Neural cell (in vitro differentiated cells): ENCODE data around the gene MEAK7. TPM values are rescaled to one million over a fixed set of nuclear protein-coding genes. Genes with fewer than 3 reads are reported as not detected.
A peak's percentile ranks its signal among the peaks of the same experiment; 100 is the strongest.

Source experiments
- H2AFZ ChIP-seq: fragments of 200-600, 300-800 bp; sonication (generic), shearing (Covaris generic); 2 replicates; pipeline ENCODE4 v1.6.0; 2014; ENCODE audit warnings: low read depth, mild to moderate bottlenecking, antibody characterized with exemption, low read length, moderate library complexity
- H3F3A ChIP-seq: fragments of 200-600 bp; shearing (Covaris generic); 2 replicates; pipeline ENCODE4 v1.6.1; 2016; ENCODE audit warnings: mild to moderate bottlenecking, moderate library complexity, mixed read lengths, antibody characterized with exemption, low read length; ENCODE audit not compliant: insufficient read depth, poor library complexity, severe bottlenecking
- H3K27ac ChIP-seq: fragments of 200-600, 300-800 bp; sonication (generic), shearing (Covaris generic); 2 replicates; pipeline ENCODE4 v1.5.1; 2014; ENCODE audit warnings: mild to moderate bottlenecking, low read length, moderate library complexity
- H3K27me3 ChIP-seq: fragments of 300-800, 200-600 bp; sonication (generic), shearing (Covaris generic); 2 replicates; pipeline ENCODE4 v1.6.0; 2014; ENCODE audit warnings: mild to moderate bottlenecking, low read depth, low read length, moderate library complexity; ENCODE audit not compliant: insufficient read depth
- H3K36me3 ChIP-seq: fragments of 300-800, 200-600 bp; sonication (generic), shearing (Covaris generic); 2 replicates; pipeline ENCODE4 v1.5.1; 2014; ENCODE audit warnings: mild to moderate bottlenecking, antibody characterized with exemption, low read length, moderate library complexity; ENCODE audit not compliant: insufficient read depth
- H3K4me2 ChIP-seq: fragments of 300-800, 200-600 bp; sonication (generic), shearing (Covaris generic); 2 replicates; pipeline ENCODE4 v1.6.0; 2014; ENCODE audit warnings: mild to moderate bottlenecking, low read length
- H3K4me3 ChIP-seq: fragments of 300-800, 200-600 bp; sonication (generic), shearing (Covaris generic); 2 replicates; pipeline ENCODE4 v1.5.1; 2014; ENCODE audit warnings: mild to moderate bottlenecking, low read length, moderate library complexity
- H3K79me2 ChIP-seq: fragments of 200-600 bp; shearing (Covaris generic); replicated peaks from 2 replicates; pipeline ENCODE4 v1.6.0; 2014; ENCODE audit warnings: mild to moderate bottlenecking, low read length, moderate library complexity; ENCODE audit not compliant: insufficient read depth
- H3K9ac ChIP-seq: fragments of 300-800, 200-600 bp; sonication (generic), shearing (Covaris generic); 2 replicates; pipeline ENCODE4 v1.6.1; 2016; ENCODE audit warnings: mild to moderate bottlenecking, low read length, mixed read lengths
- H3K9me2 ChIP-seq: fragments of 200-600 bp; shearing (Covaris generic); 2 replicates; pipeline ENCODE4 v1.6.1; 2016; ENCODE audit warnings: mild to moderate bottlenecking, low read length, mixed read lengths; ENCODE audit not compliant: insufficient read depth
- H3K9me3 ChIP-seq: fragments of 200-600, 300-800 bp; sonication (generic), shearing (Covaris generic); 2 replicates; pipeline ENCODE4 v1.6.1; 2016; ENCODE audit warnings: mild to moderate bottlenecking, mixed run types, low read length, moderate library complexity, mixed read lengths
- H4K20me1 ChIP-seq: fragments of 200-600 bp; shearing (Covaris generic); 2 replicates; pipeline ENCODE4 v1.6.1; 2016; ENCODE audit warnings: mild to moderate bottlenecking, mixed run types; ENCODE audit not compliant: insufficient read depth
- CTCF ChIP-seq: fragments of 450-650 bp; IDR thresholded peaks from 2 replicates; pipeline ENCODE4 v1.5.1; 2014; ENCODE audit warnings: antibody characterized with exemption, mild to moderate bottlenecking, moderate library complexity; ENCODE audit not compliant: poor library complexity, severe bottlenecking
- EP300 ChIP-seq: fragments of 450-650 bp; conservative IDR thresholded peaks from 2 replicates; pipeline ENCODE4 v1.6.1; 2014; ENCODE audit warnings: antibody characterized with exemption, mild to moderate bottlenecking, moderate library complexity; ENCODE audit not compliant: poor library complexity, severe bottlenecking
- EZH2 ChIP-seq: fragments of 200-600, 300-800 bp; shearing (Covaris generic), sonication (generic); IDR thresholded peaks from 2 replicates; pipeline ENCODE4 v1.6.1; 2014; ENCODE audit warnings: antibody characterized with exemption, low read length, borderline replicate concordance, mild to moderate bottlenecking; ENCODE audit not compliant: insufficient read depth, poor library complexity, severe bottlenecking
- MXI1 ChIP-seq: fragments of 450-650 bp; conservative IDR thresholded peaks from 2 replicates; pipeline ENCODE4 v1.6.1; 2014; ENCODE audit warnings: antibody characterized with exemption, mild to moderate bottlenecking; ENCODE audit not compliant: poor library complexity, severe bottlenecking
- POLR2AphosphoS5 ChIP-seq: IDR thresholded peaks from 2 replicates; pipeline ENCODE4 v1.6.1; 2012
- RAD21 ChIP-seq: fragments of 450-650 bp; conservative IDR thresholded peaks from 2 replicates; pipeline ENCODE4 v1.6.1; 2014; ENCODE audit warnings: antibody characterized with exemption, mild to moderate bottlenecking, moderate library complexity
- REST ChIP-seq: IDR thresholded peaks from 2 replicates; pipeline ENCODE4 v1.6.1; 2012; ENCODE audit warnings: borderline replicate concordance
- SMC3 ChIP-seq: fragments of 450-650 bp; conservative IDR thresholded peaks from 2 replicates; pipeline ENCODE4 v1.6.1; 2014; ENCODE audit warnings: antibody characterized with exemption, mild to moderate bottlenecking, moderate library complexity; ENCODE audit not compliant: poor library complexity
- TAF1 ChIP-seq: IDR thresholded peaks from 2 replicates; pipeline ENCODE4 v1.6.1; 2012; ENCODE audit warnings: low read depth
- polyA plus RNA-seq: library from polyadenylated mRNA; depleted of rRNA; stranded (reverse); fragments of >200 nt; gene quantifications from 2 replicates; pipeline ENCODE4 v1.2.3, GENCODE V29; 2014

The MEAK7 gene
- polyA plus RNA-seq, 1 donor from 2014 or later, result 12.4 TPM

GRCh38 chr16:84505249-84506187 lies 1.1 kb upstream of the MEAK7 start:
- H3K4me3 ChIP-seq, result peak overlapping the region; percentile 98
- H3K36me3 ChIP-seq, result no peaks in the 10 kb centered on the region
- no peaks in the 10 kb centered on the region for H3K27me3 ChIP-seq
- H3K4me2 ChIP-seq, result peak overlapping the region; percentile 50
- H3F3A ChIP-seq, result no peaks in the 10 kb centered on the region
- no peak overlapping the region for H2AFZ ChIP-seq
- H4K20me1 ChIP-seq, result no peaks in the 10 kb centered on the region
- H3K27ac ChIP-seq, result no peak overlapping the region
- peak overlapping the region; percentile 89 for H3K9ac ChIP-seq
- no peak for TF ChIP-seq POLR2AphosphoS5
- no peak for TF ChIP-seq EP300
- no peak for TF ChIP-seq RAD21
- no peak for TF ChIP-seq MXI1
- TF ChIP-seq CTCF, result no peak
- no peak for TF ChIP-seq REST
- TF ChIP-seq SMC3, result no peak
- no peak for TF ChIP-seq EZH2
- TF ChIP-seq TAF1, result no peak
- H3K79me2 ChIP-seq, result peaks cover 13% of the 10 kb centered on the region
- H3K9me3 ChIP-seq, result no peaks in the 10 kb centered on the region
- no peaks in the 10 kb centered on the region for H3K9me2 ChIP-seq

GRCh38 chr16:84503751-84504395 lies 586 bp downstream of the MEAK7 start:
- H3K27me3 ChIP-seq, result no peaks in the 10 kb centered on the region
- peaks cover 13% of the 10 kb centered on the region for H3K79me2 ChIP-seq
- no peaks in the 10 kb centered on the region for H3K9me2 ChIP-seq
- H4K20me1 ChIP-seq, result no peaks in the 10 kb centered on the region
- peak overlapping the region; percentile 91 for H3K4me2 ChIP-seq
- peak overlapping the region; percentile 98 for H3K4me3 ChIP-seq
- no peak for TF ChIP-seq CTCF
- TF ChIP-seq REST, result peak; percentile 22
- H3K36me3 ChIP-seq, result no peaks in the 10 kb centered on the region
- H2AFZ ChIP-seq, result peak overlapping the region; percentile 99
- no peaks in the 10 kb centered on the region for H3K9me3 ChIP-seq
- no peaks in the 10 kb centered on the region for H3F3A ChIP-seq
- H3K27ac ChIP-seq, result peak overlapping the region; percentile 52
- peak overlapping the region; percentile 89 for H3K9ac ChIP-seq
